Omental fat pad (tissue), 4 donors: Measurements from ENCODE around the gene RAX. TPM values are rescaled to one million over a fixed set of nuclear protein-coding genes. Genes with fewer than 3 reads are reported as not detected.

Experiments
- ATAC-seq: fragments of 150-250 bp; one replicate; pipeline ENCODE4 v1.9.1; 2016; ENCODE audit warnings: mild to moderate bottlenecking, moderate library complexity; ENCODE audit not compliant: low FRiP score
- DNase-seq: peaks from one replicate; pipeline ENCODE4 v3.0.0-alpha.2; 2019; ENCODE audit warnings: low spot score
- total RNA-seq, 4 donors: library from RNA; depleted of rRNA; stranded (reverse); fragments of >200 nt; gene quantifications; one replicate each; pipeline ENCODE4 v1.1.0, GENCODE V29; 2016
- TF ChIP-seq, protein P1 (sequence below), 3 donors: fragments of 450-650 bp; IDR thresholded peaks; one replicate each; pipeline ENCODE4 v1.5.1; 2016 to 2017; ENCODE audit warnings: antibody characterized with exemption in 3 of 3, mild to moderate bottlenecking in 3 of 3, moderate library complexity in 2 of 3

Gene RAX
- total RNA-seq, 4 donors from 2014 or later = not detected

DNA sequence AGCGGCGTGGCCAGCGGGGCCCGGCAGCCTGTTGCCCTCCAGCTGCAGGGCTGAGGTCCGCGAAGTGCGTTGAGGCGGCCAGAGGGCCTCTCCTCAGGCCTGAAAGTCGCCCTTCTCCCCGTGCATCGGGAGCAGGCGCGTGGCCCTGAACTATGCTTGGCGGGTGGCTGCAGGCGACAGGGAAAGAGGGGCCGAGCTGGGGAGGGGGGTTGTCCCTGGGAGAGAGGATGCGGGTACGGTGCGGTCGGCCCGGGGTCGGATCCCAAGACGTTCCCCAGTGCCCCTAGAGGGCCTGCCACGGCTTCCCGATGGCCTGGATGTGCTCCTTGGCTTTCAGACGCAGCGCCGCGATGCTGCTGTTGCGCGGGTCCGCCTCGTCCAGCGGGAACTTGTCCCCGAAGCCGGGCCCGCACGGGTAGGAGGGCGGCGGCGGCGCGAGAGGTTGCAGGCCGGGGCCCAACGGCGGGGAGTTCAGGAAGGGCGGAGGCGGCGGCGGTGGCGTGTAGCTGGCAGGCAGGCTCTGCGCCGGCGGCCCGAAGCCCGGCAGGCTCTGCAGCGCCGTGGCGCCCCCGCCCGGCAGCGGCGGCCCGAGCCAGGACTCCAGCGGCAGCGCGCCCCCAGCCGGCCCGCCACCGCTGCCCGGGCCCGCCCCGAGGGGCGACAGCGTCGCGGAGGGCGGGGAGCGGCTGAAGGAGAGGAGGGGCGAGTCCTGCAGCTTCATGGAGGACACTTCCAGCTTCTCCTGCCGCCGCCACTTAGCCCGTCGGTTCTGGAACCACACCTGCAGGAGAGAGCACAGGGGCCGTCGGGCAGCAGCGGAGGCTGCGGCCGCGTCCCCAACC lies 4.3 kb downstream of the RAX start:
- TF ChIP-seq, protein P1, sequence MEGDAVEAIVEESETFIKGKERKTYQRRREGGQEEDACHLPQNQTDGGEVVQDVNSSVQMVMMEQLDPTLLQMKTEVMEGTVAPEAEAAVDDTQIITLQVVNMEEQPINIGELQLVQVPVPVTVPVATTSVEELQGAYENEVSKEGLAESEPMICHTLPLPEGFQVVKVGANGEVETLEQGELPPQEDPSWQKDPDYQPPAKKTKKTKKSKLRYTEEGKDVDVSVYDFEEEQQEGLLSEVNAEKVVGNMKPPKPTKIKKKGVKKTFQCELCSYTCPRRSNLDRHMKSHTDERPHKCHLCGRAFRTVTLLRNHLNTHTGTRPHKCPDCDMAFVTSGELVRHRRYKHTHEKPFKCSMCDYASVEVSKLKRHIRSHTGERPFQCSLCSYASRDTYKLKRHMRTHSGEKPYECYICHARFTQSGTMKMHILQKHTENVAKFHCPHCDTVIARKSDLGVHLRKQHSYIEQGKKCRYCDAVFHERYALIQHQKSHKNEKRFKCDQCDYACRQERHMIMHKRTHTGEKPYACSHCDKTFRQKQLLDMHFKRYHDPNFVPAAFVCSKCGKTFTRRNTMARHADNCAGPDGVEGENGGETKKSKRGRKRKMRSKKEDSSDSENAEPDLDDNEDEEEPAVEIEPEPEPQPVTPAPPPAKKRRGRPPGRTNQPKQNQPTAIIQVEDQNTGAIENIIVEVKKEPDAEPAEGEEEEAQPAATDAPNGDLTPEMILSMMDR (IDR thresholded peaks at IDR 0.05) = no peak
- ATAC-seq = peak; percentile 34
- DNase-seq = no peak

DNA sequence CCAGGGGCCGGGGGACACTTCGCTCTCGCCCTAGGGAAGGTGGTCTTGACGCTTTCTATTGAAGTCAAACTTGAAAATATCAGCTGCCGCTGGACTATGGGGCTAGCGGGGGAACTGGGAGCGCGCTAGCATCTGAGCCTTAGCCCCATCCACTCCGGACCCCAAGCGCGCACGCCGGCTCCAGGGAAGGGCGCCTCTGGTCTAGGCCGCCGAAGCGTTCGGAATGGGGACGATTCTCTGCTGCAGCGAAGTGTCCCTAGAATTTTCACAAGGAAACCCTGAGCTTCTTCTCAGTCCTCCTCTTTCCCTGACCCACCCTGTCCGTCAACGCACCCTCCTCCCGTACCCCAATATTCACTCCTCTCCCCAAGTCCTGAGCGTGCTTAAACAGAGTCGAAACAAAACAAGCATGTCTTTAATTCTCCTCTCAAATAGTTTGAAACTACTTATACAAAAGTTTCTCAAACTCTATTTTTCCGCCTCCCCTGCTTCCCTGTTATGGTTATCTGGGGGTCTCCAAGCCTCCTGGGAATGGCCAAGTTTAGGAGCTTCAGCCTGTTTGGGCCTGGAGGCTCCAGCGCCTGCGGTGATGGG lies 5.0 kb downstream of the RAX start:
- ATAC-seq (no peak), DNase-seq (no peak)
- TF ChIP-seq, protein P1 (IDR thresholded peaks at IDR 0.05) = no peak

DNA sequence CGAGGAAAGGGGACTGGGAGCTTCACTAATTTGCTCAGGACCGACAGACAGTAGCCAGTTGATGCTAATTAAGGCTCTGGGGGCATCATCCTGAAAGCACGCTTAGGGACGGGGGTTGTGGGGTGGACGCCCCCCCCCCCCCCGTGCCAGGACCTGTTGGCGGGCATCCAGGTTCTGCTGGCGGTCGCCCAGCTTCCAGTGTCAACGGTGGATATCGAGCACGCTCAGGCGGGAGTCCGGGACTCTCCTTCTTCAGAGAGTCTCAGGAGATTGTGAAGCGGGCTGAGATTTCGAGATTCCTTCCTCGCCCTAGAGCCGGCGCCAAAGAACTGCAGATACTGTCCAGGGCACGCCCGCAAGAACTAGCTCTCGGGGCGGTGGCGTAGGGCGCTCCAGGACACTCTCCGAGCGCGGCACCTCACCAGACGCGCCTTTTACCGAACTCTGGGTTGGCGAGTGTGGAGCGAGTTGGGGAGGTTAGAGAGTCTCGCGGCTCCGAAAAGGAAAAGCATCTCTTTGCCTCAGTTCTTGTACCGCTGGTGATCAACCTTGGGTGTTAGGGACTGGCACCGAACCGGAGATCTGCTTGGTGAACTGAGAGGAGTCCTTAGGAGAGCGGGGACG lies 5.6 kb downstream of the RAX start:
- DNase-seq (no peak), ATAC-seq (no peak)
- TF ChIP-seq, protein P1 (IDR thresholded peaks at IDR 0.05) = no peak

DNA sequence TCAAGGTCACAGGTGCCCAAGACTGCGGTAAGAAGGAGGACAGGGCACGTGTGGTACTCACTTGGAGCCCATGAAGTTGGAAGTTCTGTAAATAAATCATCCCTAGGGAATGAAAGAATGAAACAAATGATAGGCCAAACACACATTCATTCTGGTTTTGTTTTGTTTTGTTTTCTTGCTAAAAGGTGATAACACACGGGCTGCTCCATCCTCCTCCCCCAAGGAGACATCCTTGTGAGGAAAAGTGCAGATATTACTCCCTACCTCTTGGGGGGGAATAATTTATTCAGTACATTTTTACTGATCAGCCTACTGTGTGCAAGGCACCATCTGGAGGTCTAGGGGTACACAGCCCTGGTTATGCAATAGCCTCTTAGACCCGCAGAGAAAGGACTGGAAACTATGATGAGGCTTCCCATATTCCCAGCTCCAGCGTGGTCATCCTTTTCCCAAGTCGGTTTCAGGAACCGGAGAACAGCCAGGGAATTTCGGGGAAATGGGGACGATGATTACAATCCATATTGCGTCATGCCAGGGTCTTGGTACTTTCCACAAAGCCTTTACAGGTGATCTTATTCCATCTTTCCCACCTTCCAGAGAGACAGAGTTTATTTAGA lies 6.3 kb downstream of the RAX start:
- TF ChIP-seq, protein P1 (IDR thresholded peaks at IDR 0.05) = no peak
- ATAC-seq (no peak), DNase-seq (no peak)

DNA sequence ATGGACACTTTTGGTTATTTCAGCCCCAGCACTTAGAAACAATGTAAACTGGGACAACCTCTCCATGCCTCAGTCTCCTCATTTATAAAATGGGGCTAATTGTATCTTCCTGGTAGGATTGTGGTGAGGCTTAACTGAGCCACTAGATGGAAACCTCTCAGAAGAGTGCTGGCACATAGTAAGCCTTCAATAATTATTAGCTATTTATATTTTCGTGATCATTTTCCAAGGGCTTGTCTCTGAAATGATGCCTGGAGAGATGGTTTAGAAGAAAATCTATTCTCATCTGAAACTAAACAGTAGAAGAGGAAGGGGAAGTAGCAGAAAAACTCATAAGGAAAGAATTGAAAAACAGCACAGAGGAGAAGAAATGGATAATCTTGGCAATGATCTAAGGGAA lies 6.8 kb downstream of the RAX start:
- DNase-seq (no peak), ATAC-seq (no peak)
- TF ChIP-seq, protein P1 (IDR thresholded peaks at IDR 0.05) = no peak

DNA sequence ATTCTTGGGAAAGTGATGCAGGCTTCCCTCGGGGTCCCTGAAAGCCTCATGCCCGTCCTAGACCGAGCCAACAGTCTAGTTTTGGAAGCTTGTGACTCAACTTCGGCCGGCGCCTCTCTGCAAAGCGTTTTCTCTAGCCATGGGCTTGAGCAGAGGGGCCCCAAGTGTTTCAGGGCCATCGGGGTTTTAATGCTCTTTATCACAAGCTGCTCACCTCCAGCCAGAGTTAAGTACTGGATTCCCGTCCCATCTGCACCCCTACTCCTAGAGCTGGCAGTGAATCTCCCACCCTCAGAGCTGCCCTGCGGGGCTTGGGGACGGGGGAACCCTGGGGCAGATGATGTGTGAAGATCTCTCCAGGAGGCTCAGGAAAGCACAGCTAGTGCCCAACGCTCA lies 7.3 kb downstream of the RAX start:
- no peak for ATAC-seq

More for the DNA sequence above, 7.3 kb downstream of the RAX start:
- TF ChIP-seq, protein P1 (IDR thresholded peaks at IDR 0.05) = no peak
- DNase-seq = no peak
